ENCODE measurements around the gene PIEZO1.

PIEZO1 gene

DNA sequence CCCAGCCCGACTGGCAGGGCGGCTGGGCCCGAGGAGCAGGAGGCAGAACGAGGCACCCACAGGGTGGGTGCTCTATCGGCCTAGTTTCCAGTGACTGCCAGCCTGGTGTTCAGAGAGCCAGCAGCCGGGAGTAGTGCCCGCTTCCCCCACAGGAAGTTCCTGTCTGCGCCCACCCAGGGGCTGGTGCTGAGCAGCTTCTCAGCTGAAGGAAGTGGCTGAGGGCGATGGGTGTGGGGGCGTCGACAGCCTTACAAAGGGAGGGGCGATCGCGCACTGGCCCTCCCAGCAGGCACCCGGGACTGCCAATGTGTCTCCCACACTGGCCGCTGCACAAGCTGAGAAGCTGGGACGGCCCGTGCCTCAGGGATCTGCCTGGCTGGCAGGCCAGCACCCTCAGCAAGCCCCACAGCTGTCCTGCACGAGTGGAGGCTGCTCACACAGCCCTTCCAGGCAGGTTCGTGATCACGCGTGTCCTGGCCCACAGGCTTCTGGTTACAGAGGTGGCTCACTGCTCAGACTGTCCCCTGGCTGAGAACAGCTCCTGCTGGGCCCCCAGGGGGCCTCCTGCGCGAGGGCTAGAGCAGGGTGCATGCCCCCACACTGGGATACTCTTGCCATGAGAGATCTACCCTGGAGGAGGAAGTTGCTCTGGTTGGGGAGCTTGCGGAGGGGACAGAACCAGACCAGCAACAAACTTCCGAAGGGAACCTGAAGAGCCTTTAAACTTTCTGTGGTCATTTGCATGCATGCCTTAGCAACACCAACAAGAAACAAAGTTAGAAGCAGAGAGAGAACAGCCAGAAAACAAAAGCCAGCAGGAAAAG, 81.3 kb downstream of the PIEZO1 start:
- TF ChIP-seq, protein P1, sequence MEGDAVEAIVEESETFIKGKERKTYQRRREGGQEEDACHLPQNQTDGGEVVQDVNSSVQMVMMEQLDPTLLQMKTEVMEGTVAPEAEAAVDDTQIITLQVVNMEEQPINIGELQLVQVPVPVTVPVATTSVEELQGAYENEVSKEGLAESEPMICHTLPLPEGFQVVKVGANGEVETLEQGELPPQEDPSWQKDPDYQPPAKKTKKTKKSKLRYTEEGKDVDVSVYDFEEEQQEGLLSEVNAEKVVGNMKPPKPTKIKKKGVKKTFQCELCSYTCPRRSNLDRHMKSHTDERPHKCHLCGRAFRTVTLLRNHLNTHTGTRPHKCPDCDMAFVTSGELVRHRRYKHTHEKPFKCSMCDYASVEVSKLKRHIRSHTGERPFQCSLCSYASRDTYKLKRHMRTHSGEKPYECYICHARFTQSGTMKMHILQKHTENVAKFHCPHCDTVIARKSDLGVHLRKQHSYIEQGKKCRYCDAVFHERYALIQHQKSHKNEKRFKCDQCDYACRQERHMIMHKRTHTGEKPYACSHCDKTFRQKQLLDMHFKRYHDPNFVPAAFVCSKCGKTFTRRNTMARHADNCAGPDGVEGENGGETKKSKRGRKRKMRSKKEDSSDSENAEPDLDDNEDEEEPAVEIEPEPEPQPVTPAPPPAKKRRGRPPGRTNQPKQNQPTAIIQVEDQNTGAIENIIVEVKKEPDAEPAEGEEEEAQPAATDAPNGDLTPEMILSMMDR (conservative IDR thresholded peaks at IDR 0.05; ENCODE audit: low read depth): no peak
- no peak for DNase-seq (ENCODE audit: low spot score)
- ChIA-PET POLR2A (ENCODE audit: low non-redundant PET) (interaction anchor here (0.6 kb wide), 1 partner anchor 29 kb away, joined by 3 read pairs; no protein-coding TSS in a partner anchor), CTCF (no interaction called here)
- peak overlapping the region; percentile 15; the same call in 1 of the 2 replicates for H3K27ac ChIP-seq

DNA sequence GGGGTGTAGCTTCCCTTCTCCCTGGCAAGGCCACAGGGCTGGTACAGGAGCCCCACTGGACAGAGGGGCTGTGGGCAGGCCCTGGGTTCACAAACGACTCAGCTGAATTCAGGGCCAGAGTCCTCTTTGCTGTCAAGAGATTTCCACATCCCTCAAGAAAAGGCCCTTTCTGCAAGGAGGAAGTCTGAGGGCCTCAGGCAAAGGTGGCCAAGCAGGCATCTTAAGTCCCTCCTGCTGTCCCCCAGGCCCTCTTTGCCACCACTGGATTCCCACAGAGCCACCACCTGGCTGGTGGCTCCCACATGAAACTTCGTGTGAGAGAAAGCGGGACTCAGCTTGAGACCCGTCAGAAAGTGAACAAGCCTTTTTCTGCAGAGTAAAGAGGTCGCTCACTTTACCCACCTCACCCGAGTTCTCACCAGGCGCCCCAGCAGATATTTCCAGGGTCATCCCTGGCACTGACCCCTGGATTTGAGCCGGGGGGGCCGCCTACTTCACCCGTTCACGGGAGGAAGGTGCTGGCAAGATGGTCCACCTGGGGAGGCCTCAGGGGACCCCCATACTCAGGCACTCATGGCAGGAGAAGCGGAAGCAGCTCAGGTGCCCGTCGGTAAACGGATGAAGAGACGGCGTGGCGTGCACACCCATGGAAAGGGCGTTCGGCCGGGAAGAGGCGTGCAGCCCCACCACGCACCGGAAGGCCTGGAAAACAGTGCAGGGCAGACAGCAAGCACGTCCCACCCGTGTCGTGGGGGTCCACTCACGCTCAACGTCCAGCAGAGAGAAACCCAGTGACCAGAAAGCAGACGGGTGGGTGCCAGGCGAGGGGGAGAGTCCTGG, 82.4 kb downstream of the PIEZO1 start:
- TF ChIP-seq, protein P1 (conservative IDR thresholded peaks at IDR 0.05; ENCODE audit: low read depth): no peak
- POLR2A ChIA-PET (ENCODE audit: low non-redundant PET): no interaction called here
- H3K27ac ChIP-seq: peak overlapping the region; percentile 15
- no peak for DNase-seq (ENCODE audit: low spot score)
- CTCF ChIA-PET: interaction anchor here (1.1 kb wide), 1 partner anchor 22 kb away, joined by 4 read pairs; no protein-coding TSS in a partner anchor

DNA sequence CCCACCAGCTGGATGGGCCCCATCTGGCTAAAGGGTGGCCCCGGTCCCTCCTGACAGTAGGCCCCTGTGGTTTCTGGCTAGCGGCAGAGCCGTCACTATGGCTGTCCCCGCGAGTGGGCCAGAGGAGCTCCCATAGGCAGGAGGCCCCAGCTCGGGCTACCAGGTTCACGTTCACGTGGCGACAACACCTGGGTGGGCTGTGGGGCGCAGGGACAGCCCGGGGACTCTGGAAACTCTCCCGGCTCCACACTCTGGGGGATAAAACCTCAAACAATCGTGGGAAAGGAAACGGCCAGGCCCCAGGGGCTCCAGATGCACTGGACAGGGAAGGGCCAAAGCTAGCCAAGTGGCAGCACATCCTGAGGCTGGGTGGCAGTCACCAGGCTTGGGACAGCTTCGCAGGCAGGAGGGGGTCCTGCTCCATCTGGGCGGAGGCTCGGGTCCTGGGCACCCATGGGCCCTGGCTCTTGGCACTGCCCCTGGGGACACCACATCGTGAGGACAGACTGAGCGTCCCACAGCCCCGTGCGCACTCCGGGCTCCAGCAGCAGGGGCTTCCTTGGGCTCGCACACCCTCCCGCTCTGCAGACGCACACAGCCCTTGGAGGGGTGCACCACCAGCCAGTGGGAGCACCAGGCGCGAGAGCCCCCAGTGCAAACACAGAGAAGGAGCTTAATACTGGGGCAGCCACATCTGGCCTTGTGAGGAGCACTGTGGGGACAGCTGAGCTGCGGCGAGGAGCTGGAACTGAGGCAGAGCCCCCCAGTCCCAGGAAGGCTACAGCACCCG, 83.2 kb downstream of the PIEZO1 start:
- H3K27ac ChIP-seq: peak overlapping the region; percentile 15; the same call in 1 of the 2 replicates
- TF ChIP-seq, protein P1 (conservative IDR thresholded peaks at IDR 0.05; ENCODE audit: low read depth): no peak
- ChIA-PET CTCF (interaction anchor here (0.7 to 1.1 kb wide), 2 partner anchors 21 to 25 kb away, joined by 4 read pairs; no protein-coding TSS in a partner anchor), POLR2A (ENCODE audit: low non-redundant PET) (no interaction called here)
- no peak for DNase-seq (ENCODE audit: low spot score)

- POLR2A ChIA-PET (ENCODE audit: low non-redundant PET): no interaction called here
- DNase-seq (ENCODE audit: low spot score): no peak
- TF ChIP-seq, protein P1 (conservative IDR thresholded peaks at IDR 0.05; ENCODE audit: low read depth): no peak
- CTCF ChIA-PET: interaction anchor here (0.7 kb wide), 1 partner anchor 24 kb away, joined by 4 read pairs; no protein-coding TSS in a partner anchor
- H3K27ac ChIP-seq: peak overlapping the region; percentile 25
These were observed 84.2 kb downstream of the PIEZO1 start for GRCh38 chr16:88700636-88701482.

GRCh38 chr16:88700322-88700635, 84.7 kb downstream of the PIEZO1 start:
- ChIA-PET POLR2A (ENCODE audit: low non-redundant PET) (no interaction called here), CTCF (no interaction called here)
- DNase-seq (ENCODE audit: low spot score): no peak
- TF ChIP-seq, protein P1 (conservative IDR thresholded peaks at IDR 0.05; ENCODE audit: low read depth): no peak
- 0 out of 2 replicates have a peak overlapping the region, but pooled peaks have one; percentile 6 for H3K27ac ChIP-seq

Measured in RWPE1 (cell line).